ENCODE data around the gene MYOF. TPM values are rescaled to one million over a fixed set of nuclear protein-coding genes. Genes with fewer than 3 reads are reported as not detected.
"Not testable (repeated sequence)": the region's sequence is repeated elsewhere in the genome, so short reads cannot be mapped to it uniquely, and the experiment has no call there.

The MYOF gene
- total RNA-seq, 1 donor from 2014 or later = 90.4 TPM

- DNase-seq = no peak
These were observed 5.4 kb downstream of the MYOF start for GRCh38 chr10:93476756-93477155.

- no peak for DNase-seq
These were observed 6.3 kb downstream of the MYOF start for GRCh38 chr10:93475871-93476270.

GRCh38 chr10:93475227-93475626 lies 6.9 kb downstream of the MYOF start:
- DNase-seq = no peak

- DNase-seq = no peak
These were observed 8.2 kb downstream of the MYOF start for GRCh38 chr10:93473804-93474472.

- no peak for DNase-seq
These were observed 9.0 kb downstream of the MYOF start for GRCh38 chr10:93473161-93473560.

- no peak for DNase-seq
These were observed 11.0 kb downstream of the MYOF start for GRCh38 chr10:93471110-93471651.

DNA sequence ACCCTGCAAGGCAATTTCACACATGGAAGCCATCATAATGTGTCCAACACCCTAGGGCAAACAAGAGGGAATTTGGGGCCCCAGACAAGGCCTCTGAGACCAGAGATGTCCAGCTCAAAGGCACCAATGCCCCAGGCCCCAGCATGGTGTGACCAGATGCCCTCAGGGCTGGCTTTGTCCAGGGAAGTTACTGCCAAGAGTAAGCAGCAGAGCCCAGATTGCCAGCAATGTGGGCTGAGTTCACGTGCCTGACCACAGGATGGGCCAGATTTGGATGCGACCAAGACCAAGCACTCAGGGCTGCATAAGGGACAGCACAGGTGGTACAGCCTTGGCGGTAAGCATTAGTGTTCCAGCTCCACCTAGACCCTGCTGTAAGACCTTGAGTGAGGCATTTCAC lies 12.7 kb downstream of the MYOF start:
- DNase-seq = no peak

DNA sequence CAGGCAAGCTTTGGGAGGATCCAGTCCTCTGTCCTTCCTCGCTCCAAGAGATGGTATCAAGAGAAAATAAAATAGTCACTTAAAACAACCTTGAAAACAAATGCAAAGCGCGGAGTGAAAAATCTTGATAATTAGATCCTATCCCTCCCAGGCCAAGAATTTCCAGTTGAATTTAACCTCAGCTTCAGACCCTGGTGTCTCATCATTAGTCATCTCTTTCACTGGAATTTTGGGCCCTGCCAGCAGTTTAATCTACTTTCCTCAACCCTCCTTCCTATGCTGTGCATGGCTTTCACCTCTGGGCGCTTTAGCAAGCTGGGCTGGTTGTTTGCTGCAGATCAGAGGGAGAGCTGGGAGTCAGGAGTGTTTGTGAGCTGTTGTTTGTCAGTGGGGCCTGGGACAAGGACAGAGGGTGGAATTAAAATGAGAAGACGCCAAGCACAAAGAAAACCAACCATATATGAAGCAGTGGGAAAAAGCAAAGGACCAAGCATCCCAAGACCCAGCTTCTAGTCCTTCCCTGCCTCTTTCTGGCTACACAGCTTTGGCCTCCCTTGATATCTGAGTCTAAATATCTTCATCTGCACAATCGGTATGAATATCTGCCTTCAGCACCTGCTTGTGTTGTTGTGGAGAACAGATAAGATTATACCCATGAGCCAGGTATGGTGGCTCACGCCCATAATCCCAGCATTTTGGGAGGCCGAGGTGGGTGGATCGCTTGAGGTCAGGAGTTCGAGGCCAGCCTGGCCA lies 13.5 kb downstream of the MYOF start:
- no peak for DNase-seq

GRCh38 chr10:93467635-93468034 lies 14.5 kb downstream of the MYOF start:
- DNase-seq = not testable (repeated sequence)

GRCh38 chr10:93465806-93466675 lies 16.1 kb downstream of the MYOF start:
- DNase-seq = peak; percentile 41

DNA sequence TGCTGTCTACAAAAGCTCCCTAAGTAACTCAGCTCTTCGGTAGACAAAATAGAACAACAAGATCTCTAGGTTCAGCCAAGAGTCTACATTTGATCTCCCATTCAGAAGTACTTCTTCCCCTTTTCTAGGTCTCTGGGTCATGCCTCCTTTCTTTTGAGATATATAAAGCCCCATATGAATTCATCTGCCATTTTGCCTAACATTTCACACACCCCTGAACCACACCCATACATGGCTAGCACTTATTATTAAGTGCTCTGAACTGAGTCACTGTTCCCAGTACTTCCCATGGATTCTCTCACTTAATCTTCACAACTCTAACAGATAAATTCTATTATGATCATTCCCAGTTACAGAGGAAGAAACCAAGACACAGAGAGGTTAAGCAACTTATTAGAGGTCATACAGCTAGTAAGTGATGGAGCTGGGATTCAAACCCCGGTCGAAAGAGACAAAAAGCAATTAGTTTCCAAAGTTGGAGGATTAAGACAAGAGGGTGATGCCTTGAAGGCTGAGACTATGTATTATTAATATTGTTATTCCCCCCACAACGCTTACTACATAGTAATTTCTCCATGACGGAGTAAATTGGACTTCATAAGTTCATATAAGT lies 17.3 kb downstream of the MYOF start:
- DNase-seq = no peak

DNA sequence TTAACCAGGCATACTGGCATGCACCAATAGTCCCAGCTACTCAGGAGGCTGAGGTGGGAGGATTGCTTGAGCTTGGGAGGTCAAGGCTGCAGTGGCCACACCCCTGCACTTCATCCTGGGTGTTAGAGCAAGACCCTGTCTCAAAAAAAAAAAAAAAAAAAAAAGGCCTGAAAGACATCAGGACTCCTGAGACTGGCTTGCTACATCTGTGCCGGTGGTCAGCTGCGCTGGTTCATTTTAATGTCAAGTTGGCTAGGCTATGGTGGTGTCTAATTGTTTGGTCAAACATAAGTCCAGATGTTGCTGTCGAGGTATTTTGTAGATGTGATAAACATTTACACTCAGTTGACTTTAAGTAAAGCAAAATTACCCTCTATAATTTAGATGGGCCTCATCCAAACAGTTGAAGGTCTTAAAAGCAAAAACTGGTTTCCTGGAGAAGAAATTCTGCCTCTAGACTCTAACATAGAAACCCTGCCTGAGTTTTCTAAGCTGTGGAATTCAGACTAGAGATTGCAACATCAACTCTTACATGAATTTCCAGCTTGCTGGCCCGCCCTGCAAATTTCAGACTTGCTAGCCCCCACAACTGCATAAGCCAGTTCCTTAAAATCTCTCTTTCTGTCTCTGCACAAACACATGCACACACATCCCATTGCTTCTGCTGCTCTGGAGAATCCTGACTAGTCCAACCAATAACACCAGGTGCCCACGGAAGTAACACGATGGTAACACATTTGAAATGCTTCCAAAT lies 18.2 kb downstream of the MYOF start:
- DNase-seq = peak; percentile 45

DNA sequence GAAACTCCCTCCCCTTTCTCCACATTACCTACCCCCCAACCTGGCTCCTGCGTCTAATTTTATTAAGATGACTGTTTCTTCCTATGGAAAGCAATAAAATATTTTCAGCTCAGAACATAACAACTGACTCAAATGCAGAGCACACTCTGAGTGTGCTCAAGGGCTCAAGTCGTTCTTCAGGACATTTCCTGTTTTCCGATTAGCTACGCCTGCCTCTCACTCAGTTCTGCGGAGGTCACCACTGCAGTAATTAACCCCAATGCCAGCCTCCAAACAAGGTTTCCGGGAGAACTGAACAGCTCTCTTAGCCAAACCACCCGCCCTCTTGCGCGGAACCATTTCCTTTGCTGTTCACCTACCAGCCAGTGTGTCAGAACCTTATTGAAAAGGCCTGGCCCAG lies 19.3 kb downstream of the MYOF start:
- DNase-seq = peak; percentile 29

- no peak for DNase-seq
These were observed 19.8 kb downstream of the MYOF start for GRCh38 chr10:93462371-93462770.

DNA sequence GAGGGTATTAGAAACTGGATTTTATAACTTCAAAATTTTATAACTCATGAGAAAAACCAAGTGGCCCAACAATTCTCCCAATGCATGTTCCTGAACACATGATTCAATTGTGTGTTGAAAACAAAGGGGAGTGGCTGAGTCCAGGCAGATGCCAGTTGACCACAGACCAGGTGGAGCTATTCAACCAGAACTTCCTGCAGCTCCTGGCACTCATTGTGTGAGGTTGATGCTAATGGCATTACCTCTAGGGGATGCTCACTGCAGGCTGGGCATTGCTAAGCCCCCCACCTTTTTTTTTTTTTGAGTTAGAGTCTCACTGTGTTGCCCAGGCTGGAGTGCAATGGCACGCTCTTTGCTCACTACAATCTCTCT lies 20.3 kb downstream of the MYOF start:
- no peak for DNase-seq

- no peak for DNase-seq
These were observed 20.9 kb downstream of the MYOF start for GRCh38 chr10:93461109-93461806.

- DNase-seq = peak; percentile 72
These were observed 22.7 kb downstream of the MYOF start for GRCh38 chr10:93459466-93459865.

- DNase-seq = peak; percentile 95
These were observed 23.3 kb downstream of the MYOF start for GRCh38 chr10:93458821-93459257.

GRCh38 chr10:93457511-93457910 lies 24.6 kb downstream of the MYOF start:
- DNase-seq = no peak

GRCh38 chr10:93456480-93456879 lies 25.7 kb downstream of the MYOF start:
- DNase-seq = peak; percentile 75

DNA sequence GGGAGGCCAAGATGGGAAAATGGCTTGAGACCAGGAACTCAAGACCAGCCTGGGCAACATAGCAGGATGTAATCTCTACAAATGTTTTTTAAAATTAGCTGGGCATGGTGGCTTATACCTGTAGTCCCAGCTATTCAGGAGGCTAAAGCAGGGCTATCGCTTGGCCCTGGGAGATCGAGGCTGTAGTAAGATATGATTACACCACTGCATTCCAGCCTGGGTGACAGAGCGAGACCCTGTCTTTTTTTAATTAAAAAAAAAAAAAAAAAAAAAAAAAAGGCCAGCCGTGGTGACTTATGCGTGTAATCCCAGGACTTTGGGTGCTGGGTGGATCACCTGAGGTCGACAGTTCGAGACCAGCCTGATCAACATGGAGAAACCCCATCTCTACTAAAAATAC lies 27.4 kb downstream of the MYOF start:
- DNase-seq = no peak

Measured in skin of body (tissue), 2 donors.